Measurements from ENCODE around the gene STPG2.
"Not testable (repeated sequence)": the region's sequence is repeated elsewhere in the genome, so short reads cannot be mapped to it uniquely, and the experiment has no call there.

STPG2 gene

DNA sequence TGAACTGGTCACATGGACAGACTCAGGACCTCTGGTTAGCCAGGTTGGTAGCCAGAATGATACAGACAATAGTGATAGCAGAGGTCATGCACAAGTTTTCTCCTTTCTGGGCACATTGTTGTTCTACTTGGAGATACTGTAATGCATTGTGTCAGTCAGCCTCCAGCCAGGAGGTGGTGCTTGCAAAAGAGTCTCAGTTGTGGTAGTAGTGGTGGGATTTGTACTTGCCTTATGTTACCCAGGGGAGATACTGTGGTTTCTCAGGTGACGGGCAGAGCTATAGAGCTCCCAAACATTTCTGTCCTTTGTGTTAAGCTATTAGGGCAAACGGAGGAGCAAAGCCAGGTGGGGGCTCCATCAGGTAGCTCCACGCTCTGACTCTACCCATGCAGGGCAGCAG, 190.5 kb downstream of the STPG2 start:
- DNase-seq (ENCODE audit: low read depth in 1 of 2, low spot score in 1 of 2) = no peak

DNA sequence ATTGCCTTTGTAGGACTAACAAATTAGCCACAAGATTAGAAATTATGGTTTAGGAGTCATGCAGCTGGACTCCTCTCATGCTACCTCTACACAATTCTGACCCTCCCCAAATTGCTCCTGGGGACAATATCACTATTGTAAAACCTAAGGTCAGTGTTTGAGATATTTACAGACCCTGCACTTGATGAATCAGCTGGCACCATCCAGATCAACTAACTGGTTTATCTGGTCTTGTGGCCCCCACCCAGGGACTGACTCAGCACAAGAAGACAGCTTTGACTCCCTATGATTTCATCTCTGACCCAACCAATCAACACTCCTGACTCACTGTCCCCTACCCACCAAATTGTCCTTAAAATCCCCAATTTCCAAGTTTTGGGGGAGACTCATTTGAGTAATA, 192.4 kb downstream of the STPG2 start:
- no peak for DNase-seq (ENCODE audit: low read depth in 1 of 2, low spot score in 1 of 2)

DNA sequence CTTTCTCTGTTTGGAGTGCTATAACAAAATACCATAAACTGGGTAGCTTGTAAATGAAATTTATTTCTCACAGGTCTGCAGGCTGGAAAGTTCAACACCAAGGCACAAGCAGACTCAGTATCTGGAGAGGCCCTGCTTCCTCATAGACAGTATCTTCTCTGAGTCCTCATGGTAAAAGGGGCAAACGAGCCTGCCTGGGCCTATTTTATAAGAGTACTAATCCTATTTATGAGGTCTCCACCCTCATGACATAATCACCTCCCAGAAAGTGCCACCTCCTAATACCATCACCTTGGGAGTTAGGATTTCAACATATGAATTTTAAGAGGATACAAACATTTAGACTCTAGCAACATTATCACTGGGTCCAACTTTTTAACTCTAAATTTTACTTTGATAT, 200.3 kb downstream of the STPG2 start:
- DNase-seq (ENCODE audit: low read depth in 1 of 2, low spot score in 1 of 2) = no peak

GRCh38 chr4:97942137-97942536, 201.1 kb downstream of the STPG2 start:
- DNase-seq (ENCODE audit: low read depth in 1 of 2, low spot score in 1 of 2) = no peak

DNA sequence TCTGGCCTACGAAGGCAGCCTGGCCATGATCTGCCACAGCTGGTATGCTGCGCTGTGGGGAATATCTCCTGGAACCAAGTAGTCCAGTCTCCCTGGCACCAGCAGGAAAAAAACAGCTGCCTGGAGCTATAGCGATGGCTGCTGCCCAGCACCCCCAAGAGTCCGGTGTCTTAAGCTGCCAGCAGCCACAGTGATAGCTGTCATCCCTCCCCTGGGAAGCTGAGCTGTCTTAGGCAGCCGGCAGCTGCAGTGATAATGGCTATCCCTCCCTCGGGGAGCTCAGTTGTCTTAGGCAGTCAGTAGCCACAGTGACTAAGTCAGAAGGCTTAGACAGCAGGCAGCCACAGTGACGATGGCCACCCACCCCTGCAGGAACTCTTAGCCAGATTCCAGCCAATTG, 205.1 kb downstream of the STPG2 start:
- no peak for DNase-seq (ENCODE audit: low read depth in 1 of 2, low spot score in 1 of 2)

- DNase-seq (ENCODE audit: low read depth in 1 of 2, low spot score in 1 of 2) = no peak
Observed at GRCh38 chr4:97924341-97924958, 218.8 kb downstream of the STPG2 start.

DNA sequence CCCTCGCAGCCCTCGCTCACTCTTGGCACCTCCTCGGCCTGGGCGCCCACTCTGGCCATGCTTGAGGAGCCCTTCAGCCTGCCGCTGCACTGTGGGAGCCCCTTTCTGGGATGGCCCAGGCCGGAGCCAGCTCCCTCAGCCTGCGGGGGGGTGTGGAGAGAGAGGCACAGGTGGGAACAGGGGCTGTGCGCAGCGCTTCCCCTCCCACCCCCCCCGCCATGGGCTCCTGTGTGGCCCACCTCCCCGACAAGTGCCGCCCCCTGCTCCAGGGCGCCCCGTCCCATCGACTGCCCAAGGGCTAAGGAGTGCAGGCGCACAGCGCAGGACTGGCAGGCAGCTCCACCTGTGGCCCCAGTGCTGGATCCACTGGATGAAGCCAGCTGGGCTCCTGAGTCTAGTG, 220.2 kb downstream of the STPG2 start:
- DNase-seq (ENCODE audit: low read depth in 1 of 2, low spot score in 1 of 2) = no peak

DNA sequence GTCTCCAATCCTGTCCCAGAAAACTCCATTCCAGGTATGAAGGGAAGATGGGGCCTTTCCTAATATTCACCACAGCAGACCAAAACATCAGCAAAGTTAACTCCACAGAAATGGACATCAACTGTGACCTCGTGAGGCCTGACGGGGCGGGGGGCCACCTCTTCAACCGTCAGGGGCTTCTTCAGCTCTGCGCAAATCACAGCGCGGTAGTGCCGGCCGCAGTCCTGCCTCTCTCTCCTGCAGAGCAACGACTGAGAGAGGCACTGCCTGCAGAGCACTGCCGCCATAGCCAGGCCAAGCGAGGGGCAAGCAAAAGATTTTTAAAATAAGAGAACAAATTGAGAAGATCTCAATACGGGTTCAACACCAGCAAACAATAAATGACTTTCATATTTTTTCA, 226.2 kb downstream of the STPG2 start:
- no peak for DNase-seq (ENCODE audit: low read depth in 1 of 2, low spot score in 1 of 2)

- DNase-seq (ENCODE audit: low read depth in 1 of 2, low spot score in 1 of 2) = no peak
Observed at GRCh38 chr4:97912156-97912555, 231.1 kb downstream of the STPG2 start.

GRCh38 chr4:97911236-97911906, 231.9 kb downstream of the STPG2 start:
- no peak for DNase-seq (ENCODE audit: low read depth in 1 of 2, low spot score in 1 of 2)

- no peak for DNase-seq (ENCODE audit: low read depth in 1 of 2, low spot score in 1 of 2)
Observed at GRCh38 chr4:97910005-97910404, 233.3 kb downstream of the STPG2 start.

DNA sequence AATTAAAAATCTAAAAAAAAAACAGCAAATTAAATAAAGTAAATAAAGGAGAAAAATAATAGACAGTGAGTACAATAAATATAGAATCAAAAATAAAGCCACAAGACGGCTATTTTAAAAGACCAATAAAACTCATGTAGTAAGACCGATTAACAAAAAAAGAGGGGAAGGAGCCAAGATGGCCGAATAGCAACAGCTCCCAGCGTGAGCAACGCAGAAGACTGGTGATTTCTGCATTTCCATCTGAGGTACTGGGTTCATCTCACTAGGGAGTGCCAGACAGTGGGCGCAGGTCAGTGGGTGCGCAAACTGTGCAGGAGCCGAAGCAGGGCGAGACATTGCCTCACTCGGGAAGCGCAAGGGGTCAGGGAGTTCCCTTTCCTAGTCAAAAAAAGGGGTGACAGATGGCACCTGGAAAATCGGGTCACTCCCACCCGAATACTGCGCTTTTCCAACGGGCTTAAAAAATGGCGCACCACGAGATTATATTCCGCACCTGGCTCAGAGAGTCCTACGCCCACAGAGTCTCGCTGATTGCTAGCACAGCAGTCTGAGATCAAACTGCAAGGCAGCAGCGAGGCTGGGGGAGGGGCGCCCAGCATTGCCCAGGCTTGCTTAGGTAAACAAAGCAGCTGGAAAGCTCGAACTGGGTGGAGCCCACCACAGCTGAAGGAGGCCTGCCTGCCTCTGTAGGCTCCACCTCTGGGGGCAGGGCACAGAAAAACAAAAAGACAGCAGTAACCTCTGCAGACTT, 239.7 kb downstream of the STPG2 start:
- not testable (repeated sequence) for DNase-seq (ENCODE audit: low read depth in 1 of 2, low spot score in 1 of 2)

DNA sequence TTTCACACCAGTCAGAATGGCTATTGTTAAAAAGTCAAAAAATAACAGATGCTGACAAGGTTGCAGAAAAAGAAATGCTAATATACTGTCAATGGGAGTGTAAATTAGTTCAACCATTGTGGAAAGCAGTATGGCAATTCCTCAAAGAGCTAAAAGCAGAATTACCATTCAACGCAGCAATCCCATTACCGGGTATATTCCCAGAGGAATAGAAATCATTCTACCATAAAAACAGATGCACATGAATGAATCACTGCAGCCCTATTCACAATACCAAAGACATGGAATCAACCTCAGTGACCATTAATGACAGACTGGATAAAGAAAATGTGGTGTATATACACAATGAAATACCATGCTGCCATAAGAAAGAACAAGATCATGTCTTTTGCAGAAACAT, 243.0 kb downstream of the STPG2 start:
- no peak for DNase-seq (ENCODE audit: low read depth in 1 of 2, low spot score in 1 of 2)

GRCh38 chr4:97892592-97893266, 250.5 kb downstream of the STPG2 start:
- DNase-seq (ENCODE audit: low read depth in 1 of 2, low spot score in 1 of 2) = no peak

DNA sequence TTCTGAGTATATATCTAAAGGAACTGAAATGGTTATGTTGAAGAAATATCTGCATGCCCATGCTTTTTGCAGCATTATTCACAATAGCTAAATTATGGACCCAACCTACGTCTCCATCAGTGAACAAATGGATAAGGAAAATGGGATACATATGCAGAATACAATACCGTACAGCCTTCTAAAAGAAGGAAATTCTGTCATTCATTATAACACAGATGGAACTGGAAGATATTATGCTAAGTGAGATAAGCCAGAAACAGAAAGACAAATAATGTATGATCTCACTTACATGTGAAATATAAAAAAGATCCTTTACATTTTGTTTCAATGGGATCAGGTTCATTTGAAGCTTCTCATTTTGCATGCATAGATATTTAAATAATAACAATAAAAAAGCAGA, 263.3 kb downstream of the STPG2 start:
- no peak for DNase-seq (ENCODE audit: low read depth in 1 of 2, low spot score in 1 of 2)

GRCh38 chr4:97868097-97868496, 275.2 kb downstream of the STPG2 start:
- no peak for DNase-seq (ENCODE audit: low read depth in 1 of 2, low spot score in 1 of 2)

GRCh38 chr4:97867557-97868091, 275.7 kb downstream of the STPG2 start:
- DNase-seq (ENCODE audit: low read depth in 1 of 2, low spot score in 1 of 2) = no peak

DNA sequence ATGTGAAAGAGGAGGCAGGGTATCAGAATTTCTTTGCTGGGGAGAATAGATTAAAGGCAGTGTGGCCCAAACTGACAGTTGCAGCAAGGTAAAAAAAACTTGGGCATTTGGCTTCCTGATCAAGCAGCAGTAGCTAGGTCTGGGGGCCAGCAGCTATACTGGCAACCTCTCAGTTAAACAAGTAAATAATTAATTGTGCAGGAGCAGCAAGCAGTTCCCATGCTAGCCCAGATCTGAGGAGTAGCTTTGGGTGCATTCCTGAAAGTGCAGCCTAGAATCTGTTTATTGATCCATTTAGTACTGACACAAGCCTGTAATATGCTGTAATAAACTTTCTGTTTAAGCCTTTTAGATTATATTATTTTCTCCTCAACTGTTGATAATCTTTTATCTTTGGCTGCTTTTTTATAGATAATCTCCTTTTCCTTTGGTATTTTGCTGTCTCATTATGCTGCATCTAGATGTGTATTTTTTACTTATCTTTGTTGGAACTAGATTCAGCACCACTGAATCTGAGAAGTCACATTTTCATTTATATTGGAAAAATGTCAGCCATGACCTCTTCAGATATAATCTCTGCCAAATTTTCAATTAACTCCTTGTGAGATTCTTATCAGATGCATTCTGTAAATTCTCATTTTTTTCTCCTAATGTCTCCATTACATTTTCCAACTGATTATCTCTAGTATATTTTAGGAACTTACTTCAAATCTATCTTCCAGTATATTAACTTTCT, 276.3 kb downstream of the STPG2 start:
- DNase-seq (ENCODE audit: low read depth in 1 of 2, low spot score in 1 of 2) = no peak

DNA sequence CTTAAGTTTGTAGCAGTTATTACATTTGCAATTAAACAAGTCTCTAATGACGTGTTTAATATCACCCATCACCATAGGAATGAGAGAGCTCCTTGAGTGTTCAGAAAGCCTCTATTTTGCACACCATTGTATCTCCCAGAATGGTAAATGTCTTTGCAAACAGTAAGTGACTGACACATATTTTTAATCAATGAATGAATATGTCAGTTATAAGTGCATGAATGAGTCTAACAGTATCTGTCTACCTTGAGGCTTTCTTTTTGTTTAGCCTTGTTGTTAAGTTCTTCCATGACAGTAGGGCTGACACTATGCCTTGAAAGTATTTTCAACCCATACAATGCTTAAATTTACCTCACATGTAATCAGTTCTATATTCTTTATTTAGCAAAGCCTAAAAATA, 292.2 kb downstream of the STPG2 start:
- no peak for DNase-seq (ENCODE audit: low read depth in 1 of 2, low spot score in 1 of 2)

DNA sequence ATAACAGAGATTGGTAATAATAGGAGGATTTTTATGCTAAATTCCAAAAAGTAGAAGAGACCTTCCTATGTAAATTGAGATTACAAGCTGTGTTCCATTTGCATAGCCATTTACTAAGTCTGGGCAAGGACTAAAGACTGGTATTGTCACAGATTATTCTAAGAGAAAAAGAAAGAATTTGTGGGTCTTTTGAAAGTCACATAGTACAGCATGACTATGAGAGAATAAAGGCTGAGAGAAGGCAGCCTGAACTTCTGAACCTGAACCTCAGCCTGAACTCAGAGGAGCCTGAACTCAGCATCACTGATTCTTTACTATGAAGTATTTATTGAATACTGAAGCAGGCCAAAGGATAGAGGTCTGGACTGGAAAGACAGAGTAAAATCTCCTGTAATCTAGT, 297.5 kb downstream of the STPG2 start:
- DNase-seq (ENCODE audit: low read depth in 1 of 2, low spot score in 1 of 2) = no peak

- DNase-seq (ENCODE audit: low read depth in 1 of 2, low spot score in 1 of 2) = no peak
Observed at GRCh38 chr4:97841512-97841911, 301.8 kb downstream of the STPG2 start.
